Spleen (tissue), 11 donors: ENCODE results near the gene COL23A1. TPM values are rescaled to one million over a fixed set of nuclear protein-coding genes. Genes with fewer than 3 reads are reported as not detected.

Experiments used
- DNase-seq: peaks from one replicate; pipeline ENCODE4 v3.0.0-alpha.2; 2020
- H3K27ac ChIP-seq, 8 donors: fragments of 200-600 bp; sonication (generic) in 7 of 8; 1 replicate in 4 of 8; 2 replicates in 4 of 8; pipeline versions ENCODE4 v1.5.0 to v1.8.0; 2016 to 2021; ENCODE audit warnings: inconsistent platforms in 4 of 8, mild to moderate bottlenecking in 4 of 8, moderate library complexity in 1 of 8
- H3K27me3 ChIP-seq, 7 donors: fragments of 200-600 bp; sonication (generic) in 6 of 7; replicated peaks in 1 of 7; 1 replicate in 4 of 7; 2 replicates in 3 of 7; pipeline versions ENCODE4 v1.5.0 to v1.8.0; 2016 to 2021; ENCODE audit warnings: inconsistent platforms in 3 of 7, mild to moderate bottlenecking in 1 of 7
- H3K36me3 ChIP-seq, 6 donors: fragments of 200-600 bp; sonication (generic) in 5 of 6; 1 replicate in 4 of 6; 2 replicates in 2 of 6; pipeline versions ENCODE4 v1.5.0 to v1.8.0; 2016 to 2021; ENCODE audit warnings: inconsistent platforms in 2 of 6
- H3K4me1 ChIP-seq, 6 donors: fragments of 200-600 bp; sonication (generic) in 5 of 6; 1 replicate in 3 of 6; 2 replicates in 3 of 6; pipeline versions ENCODE4 v1.5.0 to v1.8.0; 2016 to 2021; ENCODE audit warnings: inconsistent platforms in 3 of 6
- H3K4me3 ChIP-seq, 8 donors: fragments of 200-600 bp; sonication (generic) in 7 of 8; 1 replicate in 4 of 8; 2 replicates in 4 of 8; pipeline versions ENCODE4 v1.5.0 to v1.8.0; 2016 to 2021; ENCODE audit warnings: inconsistent platforms in 4 of 8, mild to moderate bottlenecking in 4 of 8, moderate library complexity in 2 of 8
- H3K9me3 ChIP-seq, 8 donors: fragments of 200-600 bp; sonication (generic) in 7 of 8; 1 replicate in 4 of 8; 2 replicates in 4 of 8; pipeline versions ENCODE4 v1.5.0 to v1.8.0; 2016 to 2021; ENCODE audit warnings: inconsistent platforms in 4 of 8
- CTCF ChIP-seq, 11 experiments: fragments of 200-600 bp in 7 of 11; fragments of 450-650 bp in 4 of 11; sonication (generic) in 4 of 11; IDR thresholded peaks in 8 of 11; conservative IDR thresholded peaks in 3 of 11; 1 replicate in 7 of 11; 2 replicates in 4 of 11; pipeline versions ENCODE4 v1.4.0 to v1.8.0; 2016 to 2021; ENCODE audit warnings: antibody characterized with exemption in 11 of 11, inconsistent platforms in 4 of 11, mild to moderate bottlenecking in 1 of 11
- POLR2A ChIP-seq, 3 donors: fragments of 450-650 bp; IDR thresholded peaks; one replicate each; pipeline ENCODE4 v1.5.1; 2017; ENCODE audit warnings: antibody characterized with exemption in 3 of 3, mild to moderate bottlenecking in 1 of 3
- POLR2AphosphoS5 ChIP-seq, 3 donors: sonication (generic); formaldehyde crosslinking; IDR thresholded peaks; one replicate each; pipeline ENCODE4 v1.5.1; 2017; ENCODE audit warnings: antibody characterized with exemption in 3 of 3
- WGBS, 5 donors: extraction: QIAGEN DNeasy Blood & Tissue Kit in 3 of 5; methylation state at CpG; one replicate each; pipeline versions ENCODE4 v1.1.5 to v1.1.7; 2013 to 2018; 5-methylcytosine and 5-hydroxymethylcytosine counted together
- intact Hi-C: fragments of 100-400 bp; cut with DNase I; formaldehyde crosslinking; loops from one replicate; pipeline ENCODE4 v1.15.0; 2023; ENCODE audit warnings: low total_unique reads
- polyA plus RNA-seq, 3 donors: library from polyadenylated mRNA; stranded (reverse); fragments of 200-250 nt; gene quantifications; one replicate each; pipeline ENCODE4 v1.2.1, GENCODE V29; 2013
- total RNA-seq, 7 donors: library from RNA; depleted of rRNA in 3 of 7; stranded (reverse); fragments of >200 nt in 3 of 7; fragmentation: NEBNext Ultra II Directional in 4 of 7; extraction: Animal tissue kit (Norgen Biotek cat#: 25700) in 4 of 7; gene quantifications; one replicate each; pipeline versions ENCODE4 v1.1.0 to v1.2.1, GENCODE V29; 2016 to 2021
- donor health status: healthy with polysubstance abuse.
- donor health status: DM: no; HTN: no; CAD: no; lungs with moderate emphysema.
- donor health status: DM: no; HTN: no; CAD: no.
- donor health status: Bipolar disorder and iron deficiency.
- donor health status: healthy.
- donor health status: DM: no; HTN: no; CAD: no.
- donor health status: DM: yes; HTN: yes; CAD: no.

The COL23A1 gene
- total and polyA plus RNA-seq, 10 donors = 0.63 to 3.8 (median 1.9) TPM

DNA sequence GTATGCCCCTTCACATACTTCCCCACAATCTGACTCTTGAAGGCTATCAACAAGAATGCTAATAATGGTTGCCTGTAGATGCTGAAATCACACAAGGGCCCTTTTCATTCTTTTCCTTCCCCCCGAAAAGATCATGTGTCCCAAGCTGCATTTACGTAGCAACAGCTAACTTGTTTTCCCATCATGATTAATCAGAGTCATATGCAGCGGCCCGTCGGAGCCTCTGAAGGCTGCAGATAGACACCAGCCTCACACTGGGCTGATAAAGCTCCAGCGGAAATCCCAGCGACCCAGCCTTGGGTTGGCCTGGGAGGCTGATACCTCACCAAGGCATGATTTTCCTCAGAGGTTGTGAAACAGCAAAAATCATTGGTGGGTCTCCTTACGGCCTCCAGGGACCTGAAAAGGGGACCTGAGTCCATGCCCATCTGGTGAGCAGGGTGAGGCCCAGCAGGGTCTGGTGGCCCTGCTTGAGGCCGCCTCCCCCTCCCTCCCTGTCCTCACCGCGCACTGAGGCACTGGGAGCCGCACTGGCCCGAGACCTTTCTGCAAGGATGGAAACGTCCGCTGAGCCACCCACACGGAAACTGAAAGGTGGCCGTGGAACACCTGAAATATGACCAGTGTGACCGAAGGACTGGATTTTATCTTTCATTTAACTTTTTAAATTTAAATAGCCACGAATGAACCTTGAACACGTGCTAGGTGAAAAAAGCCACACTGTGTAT, 243.4 kb downstream of the COL23A1 start:
- no peaks in the 10 kb centered on the region for H3K27me3 ChIP-seq
- DNase-seq = peak; percentile 63
- TF ChIP-seq POLR2A (IDR thresholded peaks at IDR 0.05) = no peak
- no peak for TF ChIP-seq POLR2AphosphoS5 (IDR thresholded peaks at IDR 0.05)
- TF ChIP-seq CTCF (IDR thresholded peaks at IDR 0.05 in 8 of 11, conservative IDR thresholded peaks at IDR 0.05 in 3 of 11) = no peak
- intact Hi-C loops = no loop called here
- 88 to 91% (median 89%) methylated on average over 19 to 20 of the region's 20 CpGs for WGBS, 5 donors
- no peaks in the 10 kb centered on the region for H3K36me3 ChIP-seq
- peaks cover 0 to 17% (median 7%) of the 10 kb centered on the region in 6 donors for H3K4me1 ChIP-seq
- no peaks in the 10 kb centered on the region for H3K9me3 ChIP-seq
- H3K27ac ChIP-seq = no peak overlapping the region
- H3K4me3 ChIP-seq = no peak overlapping the region

DNA sequence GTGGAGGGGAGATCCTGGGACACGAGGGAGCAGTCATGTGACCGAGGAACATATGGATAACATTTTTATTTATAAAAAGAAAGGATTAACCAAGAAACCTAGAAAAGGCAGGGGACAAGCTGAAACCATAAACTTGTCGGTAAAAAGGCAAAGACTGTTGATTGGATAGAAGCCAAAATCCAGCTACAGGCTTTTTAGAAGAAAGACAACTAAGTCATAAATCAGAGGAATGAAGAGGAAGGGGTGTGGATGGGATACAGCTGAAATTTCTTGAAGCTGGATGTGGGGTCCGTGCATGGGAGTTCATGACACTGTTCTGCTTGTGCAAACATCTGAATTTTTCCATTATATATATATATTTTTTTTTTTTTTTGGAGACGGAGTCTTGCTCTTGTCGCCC, 246.9 kb downstream of the COL23A1 start:
- Histone ChIP-seq H3K27ac (no peak overlapping the region), H3K4me1 (peaks cover 0 to 7% (median 0%) of the 10 kb centered on the region in 6 donors), H3K9me3 (no peaks in the 10 kb centered on the region), H3K27me3 (no peaks in the 10 kb centered on the region), H3K36me3 (no peaks in the 10 kb centered on the region), H3K4me3 (no peak overlapping the region)
- WGBS, 5 donors = 61 to 72% (median 66%) methylated on average over 6 of the region's 6 CpGs
- DNase-seq = no peak
- intact Hi-C loops = no loop called here
- no peak for TF ChIP-seq POLR2A (IDR thresholded peaks at IDR 0.05)
- no peak for TF ChIP-seq CTCF (IDR thresholded peaks at IDR 0.05 in 8 of 11, conservative IDR thresholded peaks at IDR 0.05 in 3 of 11)
- TF ChIP-seq POLR2AphosphoS5 (IDR thresholded peaks at IDR 0.05) = no peak

- intact Hi-C loops = no loop called here
- H3K4me1 ChIP-seq = peaks cover 0 to 9% (median 4%) of the 10 kb centered on the region in 6 donors
- TF ChIP-seq POLR2A (IDR thresholded peaks at IDR 0.05) = no peak
- no peak for TF ChIP-seq CTCF (IDR thresholded peaks at IDR 0.05 in 8 of 11, conservative IDR thresholded peaks at IDR 0.05 in 3 of 11)
- TF ChIP-seq POLR2AphosphoS5 (IDR thresholded peaks at IDR 0.05) = no peak
- H3K9me3 ChIP-seq = no peaks in the 10 kb centered on the region
- DNase-seq = peak; percentile 35
- no peak overlapping the region for H3K4me3 ChIP-seq
- 80 to 86% (median 84%) methylated on average over 10 of the region's 10 CpGs for WGBS, 5 donors
- H3K36me3 ChIP-seq = no peaks in the 10 kb centered on the region
- H3K27me3 ChIP-seq = no peaks in the 10 kb centered on the region
- H3K27ac ChIP-seq = no peak overlapping the region
Measured at GRCh38 chr5:178341851-178342140, 248.4 kb downstream of the COL23A1 start.

- Histone ChIP-seq H3K4me1 (peaks cover 0 to 12% (median 8%) of the 10 kb centered on the region in 6 donors), H3K27me3 (no peaks in the 10 kb centered on the region), H3K9me3 (no peaks in the 10 kb centered on the region), H3K36me3 (no peaks in the 10 kb centered on the region), H3K27ac (no peak overlapping the region), H3K4me3 (no peak overlapping the region)
- TF ChIP-seq CTCF (IDR thresholded peaks at IDR 0.05 in 8 of 11, conservative IDR thresholded peaks at IDR 0.05 in 3 of 11) (no peak), POLR2AphosphoS5 (IDR thresholded peaks at IDR 0.05) (no peak), POLR2A (IDR thresholded peaks at IDR 0.05) (no peak)
- peak; percentile 54 for DNase-seq
- intact Hi-C loops = no loop called here
- 84 to 90% (median 86%) methylated on average over 14 to 15 of the region's 15 CpGs for WGBS, 5 donors
Measured at GRCh38 chr5:178341091-178341850, 248.9 kb downstream of the COL23A1 start.
